ENCODE data around the gene DOCK3. TPM values are rescaled to one million over a fixed set of nuclear protein-coding genes. Genes with fewer than 3 reads are reported as not detected.
"Not testable (repeated sequence)": the region's sequence is repeated elsewhere in the genome, so short reads cannot be mapped to it uniquely, and the experiment has no call there.

The DOCK3 gene
- total RNA-seq, 1 experiment from 2014 or later, result 0.14 TPM

DNA sequence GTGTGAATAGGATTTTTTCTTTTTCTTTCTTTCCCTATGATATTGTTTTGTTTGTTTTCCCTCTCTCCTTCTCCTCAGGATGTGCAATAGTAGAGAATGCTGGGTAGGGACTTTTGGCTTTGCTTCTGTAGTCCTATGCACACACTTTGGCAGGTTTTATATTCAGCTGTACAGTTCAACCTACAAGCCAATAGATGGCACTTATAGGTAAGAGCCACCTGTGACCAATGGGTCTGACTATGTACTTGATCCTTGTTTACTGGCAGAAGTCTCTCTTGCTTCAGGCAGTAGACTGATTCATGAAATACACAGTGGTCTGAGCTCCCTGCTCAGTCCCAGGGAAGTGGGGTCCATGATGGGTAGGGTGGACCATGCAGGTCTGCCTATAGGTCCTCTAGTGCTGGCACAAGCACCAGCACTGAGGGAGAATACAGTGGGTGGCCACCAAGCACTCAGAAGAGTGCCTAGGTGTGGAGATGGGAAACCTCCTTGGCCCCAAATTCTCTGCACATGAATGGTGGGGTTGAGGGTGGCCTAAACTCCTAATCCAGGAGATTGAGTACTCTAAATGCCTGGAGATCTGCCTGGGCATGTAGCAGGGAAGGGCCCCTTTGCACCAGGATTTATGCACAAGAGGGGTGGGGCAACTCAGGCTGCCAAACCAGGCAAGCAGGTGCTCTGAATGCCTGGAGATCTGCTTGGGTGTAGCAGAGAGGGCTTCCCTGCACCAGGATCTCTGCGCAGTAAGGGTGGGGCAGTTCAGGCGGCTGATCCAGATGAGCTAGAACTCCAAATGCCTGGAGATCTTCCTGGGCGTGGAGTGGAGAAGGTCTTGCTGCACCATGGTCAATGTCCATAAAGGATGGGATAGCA lies 176.1 kb downstream of the DOCK3 start:
- ChIA-PET POLR2A (no interaction called here), CTCF (no interaction called here)
- no peak for DNase-seq (ENCODE audit: unreplicated experiment)
- Mint-ChIP-seq H3K27me3 (ENCODE audit: insufficient read depth, unreplicated experiment) (no peaks in the 10 kb centered on the region), H3K4me3 (ENCODE audit: unreplicated experiment) (no peak overlapping the region), H3K4me1 (ENCODE audit: insufficient read depth, unreplicated experiment) (peaks cover 5% of the 10 kb centered on the region), H3K27ac (ENCODE audit: low read depth, unreplicated experiment) (no peak overlapping the region), H3K9me3 (ENCODE audit: unreplicated experiment) (peaks cover 7% of the 10 kb centered on the region), H3K36me3 (ENCODE audit: insufficient read depth, unreplicated experiment) (peaks cover 5% of the 10 kb centered on the region)
- intact Hi-C loops (cut with micrococcal nuclease), result no loop called here
- TF ChIP-seq, protein P1, sequence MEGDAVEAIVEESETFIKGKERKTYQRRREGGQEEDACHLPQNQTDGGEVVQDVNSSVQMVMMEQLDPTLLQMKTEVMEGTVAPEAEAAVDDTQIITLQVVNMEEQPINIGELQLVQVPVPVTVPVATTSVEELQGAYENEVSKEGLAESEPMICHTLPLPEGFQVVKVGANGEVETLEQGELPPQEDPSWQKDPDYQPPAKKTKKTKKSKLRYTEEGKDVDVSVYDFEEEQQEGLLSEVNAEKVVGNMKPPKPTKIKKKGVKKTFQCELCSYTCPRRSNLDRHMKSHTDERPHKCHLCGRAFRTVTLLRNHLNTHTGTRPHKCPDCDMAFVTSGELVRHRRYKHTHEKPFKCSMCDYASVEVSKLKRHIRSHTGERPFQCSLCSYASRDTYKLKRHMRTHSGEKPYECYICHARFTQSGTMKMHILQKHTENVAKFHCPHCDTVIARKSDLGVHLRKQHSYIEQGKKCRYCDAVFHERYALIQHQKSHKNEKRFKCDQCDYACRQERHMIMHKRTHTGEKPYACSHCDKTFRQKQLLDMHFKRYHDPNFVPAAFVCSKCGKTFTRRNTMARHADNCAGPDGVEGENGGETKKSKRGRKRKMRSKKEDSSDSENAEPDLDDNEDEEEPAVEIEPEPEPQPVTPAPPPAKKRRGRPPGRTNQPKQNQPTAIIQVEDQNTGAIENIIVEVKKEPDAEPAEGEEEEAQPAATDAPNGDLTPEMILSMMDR (IDR thresholded peaks at IDR 0.05; ENCODE audit: unreplicated experiment), result no peak
- no TSS peak for BruUV-seq (replicated peaks)

DNA sequence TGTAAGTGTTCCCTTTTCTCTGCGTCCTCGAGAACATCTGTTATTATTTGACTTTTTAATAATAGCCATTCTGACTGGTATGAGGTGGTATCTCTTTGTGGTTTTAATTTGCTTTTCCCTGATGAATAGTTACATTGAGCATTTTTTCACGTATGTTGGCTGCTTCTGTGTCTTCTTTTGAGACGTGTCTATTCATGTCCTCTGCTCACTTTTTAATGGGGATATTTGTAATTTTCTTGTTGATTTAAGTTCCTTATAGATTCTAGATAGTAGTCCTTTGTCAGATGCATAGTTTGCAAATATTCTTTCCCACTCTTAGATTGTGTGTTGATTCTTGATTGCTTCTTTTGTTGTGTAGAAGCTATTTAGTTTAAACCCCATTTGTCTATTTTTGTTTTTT lies 179.2 kb downstream of the DOCK3 start:
- TF ChIP-seq, protein P1 (IDR thresholded peaks at IDR 0.05; ENCODE audit: unreplicated experiment), result no peak
- no peaks in the 10 kb centered on the region for H3K27me3 Mint-ChIP-seq (ENCODE audit: insufficient read depth, unreplicated experiment)
- DNase-seq (ENCODE audit: unreplicated experiment), result no peak
- H3K9me3 Mint-ChIP-seq (ENCODE audit: unreplicated experiment), result peaks cover 7% of the 10 kb centered on the region
- BruUV-seq (replicated peaks), result no TSS peak
- POLR2A ChIA-PET, result no interaction called here
- intact Hi-C loops (cut with micrococcal nuclease), result no loop called here
- H3K4me1 Mint-ChIP-seq (ENCODE audit: insufficient read depth, unreplicated experiment), result peaks cover 5% of the 10 kb centered on the region
- no peak overlapping the region for H3K27ac Mint-ChIP-seq (ENCODE audit: low read depth, unreplicated experiment)
- no peak overlapping the region for H3K4me3 Mint-ChIP-seq (ENCODE audit: unreplicated experiment)
- peaks cover 5% of the 10 kb centered on the region for H3K36me3 Mint-ChIP-seq (ENCODE audit: insufficient read depth, unreplicated experiment)
- CTCF ChIA-PET, result interaction anchor here (1.0 kb wide), 1 partner anchor 31 kb away, joined by 4 read pairs; no protein-coding TSS in a partner anchor

DNA sequence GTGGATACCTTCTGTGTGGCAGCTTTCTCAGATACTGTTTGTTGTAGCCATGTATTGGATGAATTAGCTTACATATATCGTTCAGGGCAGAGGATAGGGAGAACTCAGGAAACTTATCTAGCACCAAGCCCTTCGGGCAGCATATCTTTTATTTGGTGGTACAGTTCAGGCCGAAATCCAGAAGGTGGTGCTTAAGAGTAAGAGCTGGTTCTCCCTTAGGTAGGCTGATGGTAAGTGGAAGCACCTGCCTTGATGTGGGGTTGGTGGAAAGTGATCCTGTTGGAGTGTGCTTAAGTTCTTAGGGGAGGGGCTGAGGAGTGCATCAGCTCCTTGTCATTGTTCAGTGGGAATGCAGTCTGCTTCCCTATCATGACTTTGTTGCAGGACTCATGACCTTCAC lies 187.5 kb downstream of the DOCK3 start:
- ChIA-PET CTCF (interaction anchor here (0.7 kb wide), 1 partner anchor 573 kb away, joined by 3 read pairs; no protein-coding TSS in a partner anchor), POLR2A (no interaction called here)
- Mint-ChIP-seq H3K27me3 (ENCODE audit: insufficient read depth, unreplicated experiment) (no peaks in the 10 kb centered on the region), H3K4me1 (ENCODE audit: insufficient read depth, unreplicated experiment) (no peaks in the 10 kb centered on the region), H3K9me3 (ENCODE audit: unreplicated experiment) (peaks cover 11% of the 10 kb centered on the region), H3K27ac (ENCODE audit: low read depth, unreplicated experiment) (no peak overlapping the region), H3K36me3 (ENCODE audit: insufficient read depth, unreplicated experiment) (no peaks in the 10 kb centered on the region), H3K4me3 (ENCODE audit: unreplicated experiment) (no peak overlapping the region)
- BruUV-seq (replicated peaks), result no TSS peak
- TF ChIP-seq, protein P1 (IDR thresholded peaks at IDR 0.05; ENCODE audit: unreplicated experiment), result no peak
- intact Hi-C loops (cut with micrococcal nuclease), result no loop called here
- peak; percentile 5 for DNase-seq (ENCODE audit: unreplicated experiment)

DNA sequence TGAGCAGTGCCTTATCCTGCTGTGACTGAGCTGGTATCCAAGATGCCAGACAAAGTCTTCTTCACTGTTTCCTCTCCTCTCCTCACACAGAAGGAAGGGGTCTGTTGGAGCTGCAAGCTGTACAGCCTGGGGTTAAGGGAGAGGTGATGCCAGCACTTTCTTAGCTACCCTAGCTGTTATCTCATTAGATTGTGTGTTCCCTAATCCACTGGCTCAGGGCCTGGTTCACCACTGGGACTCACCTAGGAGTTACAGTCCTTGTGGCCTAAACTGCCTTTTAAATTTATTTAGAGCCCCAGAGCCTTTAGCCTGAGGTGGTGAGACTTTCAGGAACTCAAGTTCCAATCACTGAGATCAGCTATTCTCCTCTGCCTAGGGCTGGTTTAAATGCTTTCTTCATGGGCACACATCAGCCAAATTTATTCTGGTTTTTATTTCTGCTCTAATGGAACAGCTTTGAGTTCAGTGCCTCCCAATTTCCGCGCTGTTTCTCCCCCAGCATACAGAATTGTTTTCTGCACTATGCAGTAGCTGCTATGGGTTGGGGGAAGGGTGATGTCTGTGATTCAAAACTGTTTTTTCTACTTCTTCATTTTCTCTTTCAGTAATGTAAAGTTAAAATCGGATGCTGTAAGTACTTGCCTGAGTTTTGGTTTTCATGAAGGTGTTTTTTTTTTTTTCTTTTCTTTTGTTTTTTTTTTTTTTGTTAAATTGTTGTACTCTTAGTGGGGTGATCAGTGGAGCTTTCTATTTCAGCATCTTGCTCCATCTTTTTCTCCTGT lies 198.8 kb downstream of the DOCK3 start:
- intact Hi-C loops (cut with micrococcal nuclease), result no loop called here
- H3K27ac Mint-ChIP-seq (ENCODE audit: low read depth, unreplicated experiment), result no peak overlapping the region
- POLR2A ChIA-PET, result no interaction called here

DNA sequence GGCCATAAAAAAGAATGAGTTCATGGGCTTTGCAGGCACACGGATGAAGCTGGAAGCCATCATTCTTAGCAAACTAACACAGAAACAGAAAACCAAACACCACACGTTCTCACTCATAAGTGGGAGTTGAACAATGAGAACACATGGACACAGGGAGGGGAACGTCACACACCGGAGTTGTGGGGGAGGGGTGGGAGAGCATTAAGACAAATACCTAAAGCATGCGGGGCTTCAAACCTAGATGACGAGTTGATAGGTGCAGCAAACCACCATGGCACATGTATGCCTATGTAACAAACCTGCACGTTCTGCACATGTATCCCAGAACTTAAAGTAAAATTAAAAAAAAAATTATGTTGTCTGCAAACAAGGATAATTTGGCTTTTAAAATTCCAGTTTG lies 200.1 kb downstream of the DOCK3 start:
- DNase-seq (ENCODE audit: unreplicated experiment); H3K36me3 Mint-ChIP-seq (ENCODE audit: insufficient read depth, unreplicated experiment); H3K4me1 Mint-ChIP-seq (ENCODE audit: insufficient read depth, unreplicated experiment); BruUV-seq (replicated peaks); H3K27ac Mint-ChIP-seq (ENCODE audit: low read depth, unreplicated experiment); intact Hi-C loops (cut with micrococcal nuclease); H3K4me3 Mint-ChIP-seq (ENCODE audit: unreplicated experiment); POLR2A ChIA-PET: not testable (repeated sequence)
- CTCF ChIA-PET, result interaction anchor here (0.7 kb wide), 1 partner anchor 251 kb away, joined by 4 read pairs; no protein-coding TSS in a partner anchor
- Mint-ChIP-seq H3K9me3 (ENCODE audit: unreplicated experiment) (peaks cover 21% of the 10 kb centered on the region), H3K27me3 (ENCODE audit: insufficient read depth, unreplicated experiment) (peaks cover 20% of the 10 kb centered on the region)

More for the DNA sequence above, 198.8 kb downstream of the DOCK3 start:
- Mint-ChIP-seq H3K4me3 (ENCODE audit: unreplicated experiment) (no peak overlapping the region), H3K9me3 (ENCODE audit: unreplicated experiment) (peaks cover 21% of the 10 kb centered on the region), H3K4me1 (ENCODE audit: insufficient read depth, unreplicated experiment) (no peaks in the 10 kb centered on the region), H3K27me3 (ENCODE audit: insufficient read depth, unreplicated experiment) (peaks cover 8% of the 10 kb centered on the region), H3K36me3 (ENCODE audit: insufficient read depth, unreplicated experiment) (no peaks in the 10 kb centered on the region)
- CTCF ChIA-PET, result no interaction called here
- DNase-seq (ENCODE audit: unreplicated experiment), result no peak
- no TSS peak for BruUV-seq (replicated peaks)
- TF ChIP-seq, protein P1 (IDR thresholded peaks at IDR 0.05; ENCODE audit: unreplicated experiment), result no peak
